Brain microvascular endothelial cell (primary cell): ENCODE results near the gene FRMD6.

ENCODE experiments used
- DNase-seq: peaks from one replicate; pipeline ENCODE4 v3.0.0-alpha.2; 2020
- H3K27ac ChIP-seq: fragments of 250-450 bp; sonication (Bioruptor Pico); 2 replicates; pipeline ENCODE4 v1.5.1; 2020; ENCODE audit warnings: mild to moderate bottlenecking, moderate library complexity
- H3K27me3 ChIP-seq: fragments of 250-450 bp; sonication (Bioruptor Pico); replicated peaks from 2 replicates; pipeline ENCODE4 v1.5.1; 2020; ENCODE audit warnings: mild to moderate bottlenecking
- H3K36me3 ChIP-seq: fragments of 250-450 bp; sonication (Bioruptor Pico); replicated peaks from 2 replicates; pipeline ENCODE4 v1.5.1; 2020; ENCODE audit warnings: mild to moderate bottlenecking
- H3K4me3 ChIP-seq: 2 replicates; pipeline ENCODE4 v1.5.1; 2011; ENCODE audit warnings: low read depth, mild to moderate bottlenecking, control low read depth, low read length, moderate library complexity
- CTCF ChIP-seq: IDR thresholded peaks from 2 replicates; pipeline ENCODE4 v1.5.1; 2011; ENCODE audit warnings: low read depth, mild to moderate bottlenecking, moderate library complexity, low read length, control low read depth, inconsistent platforms; ENCODE audit errors: missing control alignments
- in situ Hi-C: cut with HindIII; loops from 2 replicates; pipeline ENCODE4 v1.10.0; 2017; ENCODE audit warnings: low sequenced_read_pairs, low pct_ligation_motif_present

The FRMD6 gene

DNA sequence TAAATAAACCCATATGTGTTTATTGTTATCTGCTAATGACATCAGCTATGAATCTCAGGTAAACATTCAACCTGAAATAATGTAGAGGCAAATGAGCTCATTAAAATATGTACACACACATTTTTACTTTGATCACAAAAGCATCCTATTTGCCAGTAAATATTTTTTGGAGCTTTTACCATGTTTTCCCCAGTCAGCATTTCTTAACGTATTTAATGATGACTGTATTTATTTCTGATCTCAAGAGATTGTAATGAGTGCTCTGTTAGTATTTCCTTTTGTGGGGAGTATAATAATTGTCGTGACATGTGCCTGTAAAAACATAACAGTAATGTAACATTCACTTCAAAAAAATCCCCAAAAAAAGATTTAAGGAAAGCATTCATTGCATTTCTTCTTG is 52.1 kb downstream of the FRMD6 start:
- in situ Hi-C loops: no loop called here
- peaks cover 93% of the 10 kb centered on the region for H3K36me3 ChIP-seq
- H3K27me3 ChIP-seq: no peaks in the 10 kb centered on the region
- H3K27ac ChIP-seq: peak overlapping the region; percentile 15
- no peak for TF ChIP-seq CTCF
- H3K4me3 ChIP-seq: no peak overlapping the region
- no peak for DNase-seq

DNA sequence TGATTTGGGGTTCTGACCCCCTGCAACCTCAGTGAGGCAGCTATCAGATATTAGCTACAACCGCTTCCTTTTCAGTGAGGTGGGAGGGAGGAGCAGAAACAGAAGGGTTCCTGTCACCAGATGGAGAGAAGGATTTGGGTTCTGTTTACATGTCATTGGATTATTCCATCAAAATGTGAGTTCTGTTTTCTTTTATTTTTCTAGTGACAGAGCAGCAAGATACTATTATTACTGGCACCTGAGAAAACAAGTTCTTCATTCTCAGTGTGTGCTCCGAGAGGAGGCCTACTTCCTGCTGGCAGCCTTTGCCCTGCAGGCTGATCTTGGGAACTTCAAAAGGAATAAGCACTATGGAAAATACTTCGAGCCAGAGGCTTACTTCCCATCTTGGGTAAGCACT is 52.8 kb downstream of the FRMD6 start:
- H3K27ac ChIP-seq: peak overlapping the region; percentile 15

DNA sequence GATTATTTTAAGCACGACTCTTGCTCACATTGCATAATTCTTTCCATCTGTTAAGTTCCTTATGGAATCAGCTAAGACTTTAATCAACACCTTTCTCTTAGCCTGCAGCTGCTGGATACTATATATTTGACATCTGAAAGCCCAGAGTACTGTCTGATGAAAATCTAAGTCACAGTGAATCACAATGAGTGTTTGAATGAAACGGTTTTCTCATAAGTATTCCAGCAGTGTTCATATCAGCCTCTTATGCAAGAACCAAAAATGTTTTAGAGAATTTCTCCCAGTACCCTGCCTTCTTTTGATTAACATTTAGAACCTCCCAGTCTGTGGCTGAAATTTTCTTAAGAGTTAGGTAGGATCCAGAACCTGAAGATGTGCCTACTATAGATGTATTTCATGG is 55.6 kb downstream of the FRMD6 start:
- peaks cover 98% of the 10 kb centered on the region for H3K36me3 ChIP-seq
- in situ Hi-C loops: no loop called here
- DNase-seq: no peak
- no peak overlapping the region for H3K27ac ChIP-seq
- no peak overlapping the region for H3K4me3 ChIP-seq
- TF ChIP-seq CTCF: no peak
- H3K27me3 ChIP-seq: no peaks in the 10 kb centered on the region

More for the DNA sequence above, 52.8 kb downstream of the FRMD6 start:
- Histone ChIP-seq H3K36me3 (peaks cover 93% of the 10 kb centered on the region), H3K27me3 (no peaks in the 10 kb centered on the region), H3K4me3 (no peak overlapping the region)
- peak; percentile 47 for TF ChIP-seq CTCF
- DNase-seq: no peak
- in situ Hi-C loops: no loop called here

GRCh38 chr14:51711505-51711904 is 59.8 kb downstream of the FRMD6 start:
- in situ Hi-C loops: no loop called here
- Histone ChIP-seq H3K27me3 (no peaks in the 10 kb centered on the region), H3K36me3 (peaks cover 97% of the 10 kb centered on the region), H3K27ac (peak overlapping the region; percentile 11), H3K4me3 (no peak overlapping the region)
- DNase-seq: no peak
- no peak for TF ChIP-seq CTCF

DNA sequence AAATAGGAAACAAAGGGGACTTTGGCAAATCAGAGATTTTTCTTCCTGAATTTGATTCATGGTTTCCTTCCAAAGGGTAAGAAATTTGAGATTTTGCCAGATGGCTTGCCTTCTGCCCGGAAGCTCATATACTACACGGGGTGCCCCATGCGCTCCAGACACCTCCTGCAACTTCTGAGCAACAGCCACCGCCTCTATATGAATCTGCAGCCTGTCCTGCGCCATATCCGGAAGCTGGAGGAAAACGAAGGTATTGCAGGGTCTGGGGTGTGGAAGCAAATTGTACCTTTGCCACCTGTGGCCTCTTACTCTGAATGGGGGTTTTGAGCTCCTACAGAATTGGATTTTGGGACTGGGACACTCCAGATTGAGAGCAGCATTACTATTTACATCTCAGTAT is 63.5 kb downstream of the FRMD6 start:
- in situ Hi-C loops: no loop called here
- TF ChIP-seq CTCF: no peak
- H3K36me3 ChIP-seq: peaks cover 93% of the 10 kb centered on the region
- H3K27me3 ChIP-seq: no peaks in the 10 kb centered on the region
- no peak overlapping the region for H3K4me3 ChIP-seq
- DNase-seq: no peak
- no peak overlapping the region for H3K27ac ChIP-seq

DNA sequence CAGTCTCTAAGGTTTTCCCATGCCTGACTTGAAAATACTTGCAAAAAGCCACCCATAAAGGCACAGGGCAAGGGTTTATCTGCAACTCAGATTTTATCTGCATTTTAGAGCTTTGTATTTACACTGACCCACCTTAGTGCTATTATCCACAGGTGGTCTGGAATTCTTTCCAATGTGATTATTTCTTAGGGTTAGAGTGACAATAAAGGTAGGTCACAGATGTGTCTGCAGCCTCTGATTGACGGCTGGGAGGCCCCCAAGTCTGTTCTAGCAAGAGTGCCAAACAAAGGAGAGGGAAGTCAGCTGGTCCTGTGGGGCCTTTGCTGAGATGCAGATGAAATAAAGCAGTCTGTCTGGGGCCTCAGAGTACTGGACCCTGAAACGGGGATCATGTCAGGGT is 64.0 kb downstream of the FRMD6 start:
- H3K36me3 ChIP-seq: peaks cover 95% of the 10 kb centered on the region
- in situ Hi-C loops: no loop called here

More for the DNA sequence above, 64.0 kb downstream of the FRMD6 start:
- no peak overlapping the region for H3K27ac ChIP-seq
- no peaks in the 10 kb centered on the region for H3K27me3 ChIP-seq
- TF ChIP-seq CTCF: no peak
- no peak for DNase-seq
- H3K4me3 ChIP-seq: no peak overlapping the region
